ENCODE measurements around the gene RXFP4. TPM values are rescaled to one million over a fixed set of nuclear protein-coding genes. Genes with fewer than 3 reads are reported as not detected.

Gene RXFP4
- total and polyA plus RNA-seq, 2 of the 13 experiments (the other 11 are each of a cell fraction or from before 2014, with no cell fraction given) = 0.38 to 1.4 TPM

- TF ChIP-seq RBM22 (optimal IDR thresholded peaks at IDR 0.05; ENCODE audit: low read length) (no peak), GATA4 (IDR thresholded peaks at IDR 0.05; ENCODE audit: borderline replicate concordance, low read depth) (0 out of 2 replicates have a peak, but pooled peaks have one; percentile 31), ZNF747 (CRISPR knock-in tag; IDR thresholded peaks at IDR 0.05; ENCODE audit: borderline replicate concordance) (peak; percentile 49; the same call in 1 of the 2 replicates), CSRNP2 (CRISPR knock-in tag; conservative IDR thresholded peaks at IDR 0.05; ENCODE audit: low read depth) (no peak), KMT2B (CRISPR knock-in tag; IDR thresholded peaks at IDR 0.05) (0 out of 2 replicates have a peak, but pooled peaks have one; percentile 21), ZMYM4 (CRISPR knock-in tag; IDR thresholded peaks at IDR 0.05) (peak; percentile 44; the same call in 1 of the 2 replicates), FOXP4 (CRISPR knock-in tag; IDR thresholded peaks at IDR 0.05) (0 out of 2 replicates have a peak, but pooled peaks have one; percentile 22), ZNF292 (CRISPR knock-in tag; IDR thresholded peaks at IDR 0.05; ENCODE audit: borderline replicate concordance, low read depth) (no peak), ZNF777 (CRISPR knock-in tag; IDR thresholded peaks at IDR 0.05) (peak; percentile 25; the same call in 1 of the 2 replicates), TFDP1 (CRISPR knock-in tag; IDR thresholded peaks at IDR 0.05; ENCODE audit: borderline replicate concordance) (no peak), BORCS8-MEF2B (CRISPR knock-in tag; IDR thresholded peaks at IDR 0.05) (no peak; the same call in 1 of the 2 replicates), ATF6 (CRISPR knock-in tag; conservative IDR thresholded peaks at IDR 0.05) (no peak), ZNF101 (CRISPR knock-in tag; IDR thresholded peaks at IDR 0.05; ENCODE audit: borderline replicate concordance, low read depth) (no peak), HOXD1 (CRISPR knock-in tag; IDR thresholded peaks at IDR 0.05) (peak; percentile 59; the same call in 1 of the 2 replicates), KAT7 (CRISPR knock-in tag; IDR thresholded peaks at IDR 0.05; ENCODE audit: borderline replicate concordance) (no peak), SKI (IDR thresholded peaks at IDR 0.05; ENCODE audit: partially characterized antibody) (no peak), ARID4A (CRISPR knock-in tag; IDR thresholded peaks at IDR 0.05; ENCODE audit: borderline replicate concordance) (peak; percentile 36), PHF8 (CRISPR knock-in tag; IDR thresholded peaks at IDR 0.05) (peak; percentile 43; the same call in 1 of the 2 replicates)
These were observed 37.0 kb downstream of the RXFP4 start, which contains the start of gene ARHGEF2 (continued) for GRCh38 chr1:155978325-155978972.

Measured in HepG2 (cell line).